ENCODE results near the gene SIVA1.

The SIVA1 gene

DNA sequence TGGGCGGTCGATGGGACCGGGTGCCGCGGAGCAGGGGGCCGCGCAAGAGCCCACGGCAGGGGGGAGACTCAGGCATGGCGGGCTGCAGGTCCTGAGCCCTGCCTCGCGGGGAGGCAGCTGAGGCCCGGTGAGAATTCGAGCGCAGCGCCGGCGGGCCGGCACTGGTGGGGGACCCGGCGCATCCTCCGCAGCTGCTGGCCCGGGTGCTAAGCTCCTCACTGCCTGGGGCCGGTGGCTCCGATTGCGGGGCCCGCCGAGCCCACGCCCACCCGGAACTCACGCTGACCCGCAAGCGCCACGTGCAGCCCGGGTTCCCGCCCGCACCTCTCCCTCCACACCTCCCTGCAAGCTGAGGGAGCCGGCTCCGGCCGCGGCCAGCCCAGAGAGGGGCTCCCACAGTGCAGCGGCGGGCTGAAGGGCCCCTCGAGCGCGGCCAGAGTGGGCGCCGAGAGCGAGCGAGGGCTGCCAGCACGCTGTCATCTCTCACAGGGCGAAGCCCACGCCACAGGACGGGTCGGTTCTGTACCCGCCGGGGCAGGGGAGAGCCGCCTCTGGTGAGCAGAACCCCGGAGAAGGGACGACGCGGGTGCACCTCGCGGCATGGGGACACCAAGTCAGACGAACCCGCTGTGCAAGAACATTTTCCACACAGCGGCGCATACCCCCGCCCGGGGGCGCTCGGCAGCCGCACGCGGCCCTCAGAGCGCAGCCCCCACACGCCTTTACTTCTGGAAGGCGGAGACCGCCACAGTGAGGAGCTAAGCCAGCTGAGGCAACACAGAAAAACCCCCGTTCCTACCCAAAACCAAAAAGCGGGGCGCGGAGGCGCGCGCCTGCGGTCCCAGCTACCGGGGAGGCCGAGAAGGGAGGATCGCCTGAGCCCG is 1.2 kb upstream of the SIVA1 start:
- DNase-seq (ENCODE audit: low spot score) = no peak

DNA sequence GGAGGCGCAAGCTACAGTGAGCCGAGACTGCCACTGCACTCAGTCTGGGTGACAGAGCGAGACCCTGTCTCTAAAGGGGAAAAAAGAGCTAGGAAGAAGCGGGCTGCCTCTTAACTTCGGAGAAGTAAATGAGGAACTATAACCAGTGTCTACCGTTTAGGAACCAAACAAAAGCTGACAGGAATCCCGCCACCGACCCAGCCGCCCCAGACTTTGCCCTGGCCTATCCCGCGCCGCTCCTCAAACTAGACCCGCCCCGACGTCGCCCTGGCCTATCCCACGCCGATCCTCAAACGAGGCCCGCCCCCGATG is 568 bp upstream of the SIVA1 start:
- no peak for DNase-seq (ENCODE audit: low spot score)

DNA sequence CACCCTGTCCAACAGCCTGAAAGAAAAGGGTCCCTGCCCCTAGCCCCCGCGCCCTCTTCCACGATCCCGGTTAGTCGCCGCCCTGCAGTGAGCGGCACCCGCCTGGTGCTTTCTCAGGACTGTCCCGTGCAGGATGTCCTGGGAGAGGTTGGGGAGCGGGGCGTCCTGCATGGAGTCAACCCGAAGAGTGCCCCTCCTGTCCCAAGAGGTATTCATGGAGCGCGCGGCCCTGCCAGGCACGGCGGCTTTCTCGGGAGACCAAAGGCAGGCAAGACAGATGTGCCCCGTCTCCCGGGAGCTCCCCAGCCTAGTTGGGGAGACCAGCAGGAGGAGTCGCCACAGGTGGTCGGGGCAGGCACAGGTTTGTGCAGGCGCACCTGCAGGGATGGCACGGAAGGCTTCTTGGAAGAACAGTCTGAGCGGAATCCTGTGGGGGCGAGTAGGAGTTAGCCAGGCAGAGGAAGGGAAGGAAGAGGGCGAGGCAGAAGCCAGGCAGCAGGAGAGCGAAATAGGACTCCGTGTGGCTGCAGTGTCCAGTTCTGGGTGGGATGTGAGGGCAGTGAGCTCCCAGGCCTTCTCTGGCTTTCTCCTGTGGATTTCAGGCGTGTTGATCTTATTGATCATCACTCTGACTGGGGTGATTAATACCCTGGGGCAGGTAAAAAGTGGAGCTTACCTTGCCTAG is 723 bp downstream of the SIVA1 start:
- no peak for DNase-seq (ENCODE audit: low spot score)

DNA sequence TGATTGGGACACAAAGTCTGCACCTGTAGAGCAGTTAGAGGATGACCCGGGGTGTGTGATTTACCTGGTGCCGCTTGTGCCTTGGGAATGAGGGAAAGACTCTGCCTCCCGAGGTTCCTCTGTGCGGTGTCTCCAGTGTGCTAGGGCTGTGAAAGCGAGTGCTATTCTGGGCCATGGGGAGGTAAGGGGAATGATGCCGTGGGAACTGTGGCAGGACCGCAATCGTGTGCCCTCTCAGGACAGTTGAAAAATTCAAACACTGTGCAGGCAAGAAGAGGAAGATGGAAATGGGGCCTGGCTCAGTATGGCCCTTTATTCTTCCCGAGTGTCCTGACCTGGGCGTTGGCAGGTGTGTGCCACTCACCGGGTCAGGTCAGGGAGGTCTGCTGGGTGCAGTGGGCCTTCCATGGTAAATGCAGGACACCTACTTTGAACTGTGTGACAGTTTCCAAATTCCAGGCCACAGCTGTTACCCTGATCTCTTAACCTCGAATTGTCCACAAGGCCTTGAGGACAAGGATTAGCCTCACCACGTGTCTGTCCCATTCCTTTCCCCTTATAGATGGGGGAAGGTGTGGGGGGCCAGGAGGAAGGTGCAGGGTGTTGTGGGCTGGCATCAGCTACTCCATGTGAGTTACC is 1.4 kb downstream of the SIVA1 start:
- no peak for DNase-seq (ENCODE audit: low spot score)

DNA sequence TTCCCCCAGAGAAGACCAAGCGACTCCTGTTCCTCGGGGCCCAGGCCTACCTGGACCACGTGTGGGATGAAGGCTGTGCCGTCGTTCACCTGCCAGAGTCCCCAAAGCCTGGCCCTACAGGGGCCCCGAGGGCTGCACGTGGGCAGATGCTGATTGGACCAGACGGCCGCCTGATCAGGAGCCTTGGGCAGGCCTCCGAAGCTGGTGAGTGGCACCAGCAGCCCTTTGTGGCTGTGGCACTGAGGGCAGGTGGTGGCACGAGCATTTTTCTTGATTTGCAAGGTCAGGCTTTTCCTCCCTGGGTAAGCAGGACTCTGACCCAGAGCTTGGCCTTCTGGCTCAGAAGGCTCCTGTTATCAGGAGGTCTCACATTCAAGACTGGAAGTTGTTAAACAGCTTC is 2.7 kb downstream of the SIVA1 start:
- DNase-seq (ENCODE audit: low spot score) = no peak

DNA sequence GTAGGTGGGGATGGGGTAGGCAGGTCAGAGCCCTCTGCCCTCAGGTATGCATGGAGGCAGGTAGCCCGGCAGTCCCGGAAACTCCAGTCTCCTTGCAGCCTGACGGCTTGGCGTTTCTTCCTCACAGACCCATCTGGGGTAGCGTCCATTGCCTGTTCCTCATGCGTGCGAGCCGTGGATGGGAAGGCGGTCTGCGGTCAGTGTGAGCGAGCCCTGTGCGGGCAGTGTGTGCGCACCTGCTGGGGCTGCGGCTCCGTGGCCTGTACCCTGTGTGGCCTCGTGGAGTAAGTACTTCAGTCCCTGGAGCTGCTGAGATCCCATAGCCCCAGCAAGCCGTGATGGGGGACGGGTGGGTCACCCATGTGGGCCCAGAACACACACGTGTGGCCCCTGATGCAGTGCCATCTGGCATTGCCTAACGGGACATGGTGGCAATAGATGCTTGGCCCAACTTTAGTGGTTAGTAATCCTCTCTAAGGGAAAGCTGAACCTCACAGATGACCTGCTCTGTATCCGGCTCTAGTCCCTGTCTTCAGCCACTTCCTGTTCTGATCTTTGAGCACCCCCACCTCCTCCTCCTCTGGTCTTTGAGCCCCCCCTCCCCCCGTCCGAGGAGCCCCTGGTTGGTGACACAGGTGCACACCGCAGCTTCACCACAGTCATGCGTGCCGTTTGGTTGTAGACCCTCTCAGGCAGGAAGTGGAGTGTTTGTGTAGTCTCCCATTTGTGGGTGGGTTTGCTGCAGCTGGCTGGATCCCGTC is 3.7 kb downstream of the SIVA1 start:
- DNase-seq (ENCODE audit: low spot score) = no peak

DNA sequence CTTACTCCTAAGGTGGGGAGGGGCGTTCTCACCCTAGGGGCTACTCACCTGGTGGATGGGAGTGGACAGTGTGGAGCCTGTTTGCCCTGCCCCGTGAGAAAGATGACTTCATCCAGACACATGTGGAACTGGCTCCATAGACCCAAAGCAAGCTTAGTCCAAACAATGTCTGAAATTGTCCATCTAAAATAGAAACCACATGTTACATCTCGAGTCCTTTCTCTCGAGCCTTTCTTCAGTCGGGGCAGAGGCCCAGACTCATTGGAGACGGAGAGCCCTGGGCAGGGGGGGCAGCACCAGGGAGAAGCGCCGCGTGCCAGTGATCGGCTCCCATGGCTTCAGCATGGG is 4.3 kb downstream of the SIVA1 start:
- no peak for DNase-seq (ENCODE audit: low spot score)

DNA sequence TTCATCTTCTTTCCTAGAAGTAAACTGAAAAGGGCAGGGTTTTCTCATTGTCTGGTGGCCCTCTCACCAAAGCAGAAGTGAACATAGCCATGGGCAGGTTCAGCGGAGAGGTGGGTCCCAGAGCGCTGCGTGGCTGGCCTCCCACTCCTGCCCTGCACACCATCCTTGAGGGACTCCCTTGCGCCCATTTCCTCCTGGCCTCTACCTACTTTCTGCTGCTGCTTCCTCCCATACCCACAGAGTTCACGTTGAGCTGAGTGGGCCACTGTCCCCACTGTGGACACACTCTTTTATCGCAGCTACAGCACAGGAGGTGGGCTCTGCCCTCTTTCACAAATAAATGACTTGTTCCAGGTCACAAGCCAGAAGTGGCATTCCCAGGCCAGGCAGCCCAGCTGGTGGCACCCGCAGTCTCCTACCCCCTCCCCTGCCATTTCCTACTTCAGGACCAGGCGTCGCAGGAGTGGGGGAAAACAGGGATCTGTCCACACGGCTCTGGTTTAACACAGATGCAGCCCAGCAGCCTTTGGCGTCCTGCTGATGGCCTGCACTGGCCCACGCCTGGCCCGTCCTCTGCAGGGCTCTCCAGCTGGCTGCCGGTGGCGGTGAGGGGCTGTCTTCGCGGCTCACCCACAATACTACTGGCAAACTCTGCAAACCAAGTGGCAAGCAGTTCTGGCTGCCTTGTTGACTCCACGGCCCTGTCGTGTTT is 4.9 kb downstream of the SIVA1 start:
- no peak for DNase-seq (ENCODE audit: low spot score)

DNA sequence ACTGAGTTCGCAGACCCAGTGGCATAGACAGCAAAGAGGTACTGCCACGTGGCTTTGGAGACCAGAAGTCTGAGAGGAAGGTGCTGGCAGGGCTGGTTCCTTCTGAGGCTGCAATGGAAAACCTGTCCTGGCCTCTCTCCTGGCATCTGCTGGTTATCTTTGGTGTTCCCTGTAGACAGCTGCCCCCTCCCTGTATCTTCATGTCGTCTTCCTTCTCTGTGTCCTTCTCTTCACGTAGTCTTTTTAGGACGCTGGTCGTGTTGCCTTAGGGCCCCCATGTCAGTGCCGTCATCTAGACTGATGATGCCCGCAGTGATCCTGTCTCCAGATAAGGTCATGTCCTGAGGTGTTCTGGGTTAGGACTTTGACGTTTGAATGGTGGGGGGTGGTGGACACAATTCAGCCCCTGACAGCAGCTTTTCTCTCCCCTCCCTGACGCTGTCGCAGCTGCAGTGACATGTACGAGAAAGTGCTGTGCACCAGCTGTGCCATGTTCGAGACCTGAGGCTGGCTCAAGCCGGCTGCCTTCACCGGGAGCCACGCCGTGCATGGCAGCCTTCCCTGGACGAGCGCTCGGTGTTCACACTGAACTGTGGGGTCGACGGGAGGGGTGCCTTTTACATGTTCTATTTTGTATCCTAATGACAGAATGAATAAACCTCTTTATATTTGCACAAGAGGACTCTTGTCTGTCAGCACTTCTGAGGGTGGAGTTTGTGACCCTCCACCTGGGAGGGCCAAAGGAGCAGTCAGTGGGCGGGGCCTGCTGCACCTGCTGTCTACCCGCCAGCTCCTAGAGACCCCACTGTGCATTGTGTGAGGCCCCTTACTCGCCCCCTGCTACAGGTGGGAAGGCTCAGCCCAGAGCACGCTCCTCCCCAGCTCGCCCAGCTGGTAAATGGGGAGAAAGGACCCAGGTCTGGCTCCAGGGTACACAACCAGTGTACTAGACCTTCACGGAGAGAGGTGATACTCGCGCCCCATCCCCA is 6.3 kb downstream of the SIVA1 start:
- no peak for DNase-seq (ENCODE audit: low spot score)

DNA sequence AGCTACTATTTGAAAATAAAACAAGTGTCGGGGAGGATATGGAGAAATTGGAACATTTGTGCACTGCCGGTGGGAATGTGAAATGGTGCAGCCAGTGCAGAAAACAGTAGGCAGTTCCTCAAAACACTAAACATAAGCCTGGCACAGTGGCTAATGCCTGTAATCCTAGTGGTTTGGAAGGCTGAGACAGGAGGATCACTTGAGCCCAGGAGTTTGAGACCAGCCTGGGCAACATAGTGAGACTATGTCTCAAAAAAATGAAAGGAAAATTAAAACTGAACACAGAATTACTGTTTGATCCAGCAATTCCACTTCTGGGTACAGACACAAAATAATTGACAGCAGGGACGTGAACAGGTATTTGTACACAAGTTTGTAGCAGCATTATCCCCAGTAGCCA is 12.6 kb downstream of the SIVA1 start:
- no peak for DNase-seq (ENCODE audit: low spot score)

DNA sequence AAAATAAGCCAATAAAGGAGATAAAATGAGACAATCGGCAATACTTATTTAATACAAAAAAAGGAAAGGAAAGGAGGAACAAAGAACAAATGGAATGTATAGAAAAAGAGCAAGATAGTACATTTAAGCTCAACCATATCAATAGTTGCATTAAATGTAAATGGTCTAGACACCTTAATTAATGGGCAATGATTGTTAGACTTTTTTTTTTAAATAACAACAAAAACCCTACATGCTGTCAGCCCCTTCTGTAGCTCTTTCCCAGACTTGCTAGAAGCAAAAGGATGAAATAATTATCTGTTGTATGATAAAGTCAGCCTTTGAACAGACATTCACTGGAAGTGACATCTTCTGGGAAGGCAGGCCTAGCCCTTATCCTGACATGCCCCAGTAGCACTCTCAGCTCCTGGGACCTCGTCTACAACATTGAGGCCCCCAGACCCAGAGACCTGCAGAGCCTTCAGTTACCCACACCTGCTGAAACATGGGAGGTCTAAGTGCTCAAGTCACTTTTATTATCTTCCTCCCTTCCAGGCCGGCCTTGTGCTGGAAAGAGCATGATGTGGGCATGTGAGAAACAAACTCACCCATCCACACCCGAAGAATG is 13.4 kb downstream of the SIVA1 start:
- no peak for DNase-seq (ENCODE audit: low spot score)

DNA sequence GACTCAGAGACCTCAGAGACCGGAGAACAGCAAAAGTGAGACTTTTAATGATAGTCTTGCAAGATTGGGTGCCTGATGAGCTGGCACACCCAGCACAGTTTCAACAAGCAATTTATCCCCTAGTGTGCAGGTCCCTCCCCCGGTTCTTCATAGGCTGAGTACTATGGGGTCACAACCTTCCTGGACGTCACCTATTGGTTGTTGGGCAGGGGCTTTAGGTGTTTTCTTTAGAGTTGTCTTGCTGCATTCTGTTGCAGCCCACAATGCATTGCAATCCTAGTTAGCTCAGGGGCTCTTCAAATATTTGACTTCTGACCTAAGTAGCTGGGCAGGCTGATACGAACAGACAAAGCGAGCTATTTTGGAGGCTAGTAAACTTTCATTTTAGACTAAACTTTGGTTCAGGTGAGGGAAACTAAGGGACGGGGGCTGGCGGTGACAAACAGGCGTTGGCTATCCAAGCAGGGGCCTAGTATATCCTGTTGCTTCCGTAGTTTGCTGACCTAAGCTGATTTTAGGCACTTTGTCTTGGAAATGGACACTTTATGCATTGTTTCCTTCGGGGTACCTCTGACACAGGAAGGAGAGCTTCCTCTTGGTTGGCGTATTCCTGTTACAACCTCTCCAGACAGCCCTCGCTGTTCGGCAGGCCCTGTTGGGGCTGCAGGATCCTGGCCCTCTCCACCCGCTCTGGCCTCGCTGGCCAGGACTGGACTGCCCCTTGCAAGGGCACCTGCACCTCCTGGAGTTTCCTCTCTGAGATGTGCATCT is 14.1 kb downstream of the SIVA1 start:
- no peak for DNase-seq (ENCODE audit: low spot score)

DNA sequence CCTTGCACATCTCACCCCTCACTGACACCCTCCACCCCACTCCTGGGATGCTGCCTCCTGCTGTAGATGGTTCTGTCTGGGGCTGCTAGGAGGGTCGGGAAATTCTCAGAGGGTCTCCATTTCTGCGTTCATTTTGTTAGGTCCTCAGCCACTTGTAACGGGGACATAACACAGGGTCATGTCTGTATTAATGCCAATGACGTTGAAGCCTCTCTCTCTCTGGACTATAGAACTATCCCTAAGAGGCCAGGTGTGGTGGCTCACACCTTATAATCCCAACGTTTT is 14.6 kb downstream of the SIVA1 start:
- no peak for DNase-seq (ENCODE audit: low spot score)

DNA sequence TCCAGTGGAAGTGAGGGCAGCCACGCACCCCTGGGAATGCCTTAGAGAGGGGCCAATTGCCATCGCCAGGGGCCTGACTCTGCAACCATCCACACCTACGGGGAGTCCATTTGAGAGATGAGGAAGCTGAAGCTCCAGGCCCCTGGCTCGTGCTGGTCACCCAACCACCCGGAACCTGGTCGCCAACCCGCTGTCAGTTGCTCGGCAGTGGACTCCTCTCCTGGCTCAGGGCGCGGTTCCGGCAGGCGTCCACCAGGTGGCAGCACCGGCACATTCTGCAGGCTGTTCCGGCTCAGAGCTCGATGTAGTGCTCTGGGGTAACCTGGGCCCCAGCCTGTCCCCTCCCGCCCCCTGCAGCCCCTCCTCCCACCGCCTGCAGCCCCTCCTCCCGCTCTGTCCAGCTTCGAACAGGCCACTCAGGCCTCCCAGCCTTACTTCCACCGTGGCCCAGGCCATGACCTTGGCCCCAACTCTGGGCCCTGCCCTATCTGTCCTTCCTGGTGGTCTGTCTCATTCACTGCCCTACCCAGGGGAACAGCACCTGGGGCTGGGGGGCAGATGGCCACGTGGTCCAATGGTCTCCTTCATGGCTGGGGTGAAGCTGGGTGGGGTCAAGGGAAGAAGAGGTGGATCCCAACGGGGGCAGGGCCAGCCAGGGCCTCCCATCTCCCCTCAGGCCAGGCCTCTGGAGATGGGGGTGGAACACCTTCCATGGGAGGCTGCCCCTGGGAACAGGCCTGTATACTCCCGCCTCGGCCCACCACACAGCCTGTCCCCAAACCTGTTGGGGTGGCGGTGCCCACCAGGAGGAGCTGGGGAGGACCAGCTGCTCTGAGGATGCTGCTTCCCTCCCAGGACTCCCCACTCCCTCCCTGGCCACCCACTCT is 15.7 kb downstream of the SIVA1 start:
- DNase-seq (ENCODE audit: low spot score) = peak; percentile 93

DNA sequence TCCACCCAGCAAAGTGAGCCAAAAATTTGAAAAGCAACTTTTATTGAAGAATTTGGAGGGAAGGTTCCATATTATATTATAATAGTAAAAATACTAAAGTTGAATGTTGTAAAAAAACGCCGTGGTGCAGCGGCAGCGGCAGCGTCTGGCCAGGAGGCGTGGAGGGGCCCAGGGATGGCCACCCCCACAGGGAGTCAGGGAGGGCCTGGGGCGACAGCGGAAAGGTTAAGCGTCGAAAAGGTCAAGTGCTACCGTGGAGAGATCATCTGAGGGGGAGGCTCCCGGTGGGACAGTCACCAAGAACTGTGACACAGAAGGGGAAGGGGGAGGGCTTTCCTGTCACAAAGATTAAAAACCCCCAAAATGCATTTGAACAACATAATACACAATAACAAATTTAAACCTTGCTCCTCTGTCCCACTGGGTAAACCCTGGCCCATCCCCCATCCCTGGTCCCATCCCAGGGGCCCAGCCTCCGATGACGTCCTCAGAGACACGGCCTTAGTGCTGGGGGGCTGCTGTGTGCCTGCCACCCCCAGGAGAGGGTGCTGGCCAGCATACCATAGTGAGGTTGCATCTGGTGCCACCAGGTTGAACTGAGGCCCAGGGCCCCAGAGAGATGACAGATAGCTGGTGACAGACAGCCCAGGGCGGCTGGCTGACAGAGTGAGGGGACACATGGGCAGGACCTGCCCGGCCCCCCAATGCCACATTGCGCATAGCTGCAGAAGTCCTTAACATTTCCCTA is 16.6 kb downstream of the SIVA1 start:
- DNase-seq (ENCODE audit: low spot score) = no peak

DNA sequence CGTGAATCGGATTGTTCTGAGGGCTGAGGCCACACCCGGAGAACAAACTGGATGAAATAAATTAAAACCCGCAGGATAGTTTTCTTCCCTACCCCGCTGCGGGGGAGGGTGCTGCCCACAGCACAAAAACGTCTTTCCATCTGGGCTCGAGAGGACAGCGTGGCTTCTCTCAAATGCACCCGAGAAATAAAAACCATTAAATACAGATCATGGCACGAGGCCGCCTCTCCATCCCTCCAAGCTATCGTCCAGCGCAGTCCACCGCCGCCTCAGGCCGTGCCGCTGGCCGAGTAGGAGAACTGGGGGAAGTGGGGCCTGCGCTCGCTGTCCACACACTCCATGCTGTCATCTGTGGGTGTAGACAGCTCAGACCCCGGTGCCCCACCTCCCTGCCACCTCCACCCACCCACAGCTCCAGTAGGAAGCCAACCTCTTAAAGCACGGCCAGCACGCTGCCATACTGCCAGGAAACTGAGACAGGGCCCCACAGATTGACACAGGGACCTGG is 17.2 kb downstream of the SIVA1 start:
- no peak for DNase-seq (ENCODE audit: low spot score)

DNA sequence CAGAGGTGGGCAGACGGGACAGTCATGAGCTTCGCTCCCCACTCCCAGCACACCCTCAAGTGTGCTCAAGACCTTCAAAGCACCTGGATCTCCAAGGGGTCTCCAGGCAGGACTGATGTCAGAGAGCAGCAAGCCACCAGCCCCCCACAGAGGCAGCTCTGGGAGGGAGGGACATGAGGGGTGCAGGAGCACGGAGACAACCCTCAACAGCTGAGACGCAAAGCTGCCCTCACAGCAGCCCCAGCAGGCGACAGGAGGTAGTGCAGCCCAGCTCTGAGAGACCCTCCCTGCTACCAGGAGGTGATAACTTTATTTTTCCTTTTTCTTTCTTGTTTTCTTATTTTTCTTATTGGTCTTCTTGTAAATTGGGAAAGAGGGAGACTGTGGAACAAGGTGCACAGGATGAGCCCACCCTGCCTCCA is 17.9 kb downstream of the SIVA1 start:
- DNase-seq (ENCODE audit: low spot score) = no peak

DNA sequence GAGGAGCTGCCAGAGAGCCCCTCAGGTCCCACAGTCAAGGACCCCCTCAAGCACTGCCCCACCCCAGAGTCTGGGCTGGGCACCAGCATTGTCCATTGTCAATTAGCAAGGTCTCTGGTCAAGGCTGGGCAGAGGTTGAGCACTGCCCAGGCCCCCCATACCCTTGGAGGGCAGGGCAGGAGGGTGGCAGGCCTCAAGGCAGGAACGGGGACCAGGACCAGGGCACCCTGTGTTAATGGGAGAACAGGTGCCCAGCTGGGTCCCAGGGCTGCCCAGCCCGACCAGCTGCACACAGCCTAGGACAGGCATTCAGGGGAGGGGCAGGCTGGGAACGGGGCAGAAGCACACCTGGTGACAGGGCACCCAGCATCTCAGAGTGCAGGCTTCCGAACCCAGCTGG is 18.4 kb downstream of the SIVA1 start:
- DNase-seq (ENCODE audit: low spot score) = no peak

Data from CD4-positive, alpha-beta T cell treated with Interleukin-2 at 100 ng/mL for 4 hours (primary cell).